GM12891 (cell line): Measurements from ENCODE around the gene EPS8L2.

Experiments
- POLR2A ChIP-seq: IDR thresholded peaks from 2 replicates; pipeline ENCODE4 v1.6.1; 2011; ENCODE audit warnings: low read depth, low read length, control low read depth
- POLR2AphosphoS5 ChIP-seq: IDR thresholded peaks from 2 replicates; pipeline ENCODE4 v1.6.1; 2011; ENCODE audit warnings: low read depth, low read length, control low read depth
- SPI1 ChIP-seq: IDR thresholded peaks from 2 replicates; pipeline ENCODE4 v1.6.1; 2011; ENCODE audit warnings: low read depth, low read length, control low read depth
- TAF1 ChIP-seq: IDR thresholded peaks from 2 replicates; pipeline ENCODE4 v1.6.1; 2011; ENCODE audit warnings: low read depth, low read length, control low read depth

- no peak for TF ChIP-seq POLR2A
- no peak for TF ChIP-seq TAF1
- no peak for TF ChIP-seq POLR2AphosphoS5
- TF ChIP-seq SPI1: no peak
Observed at GRCh38 chr11:687751-688150, 18.3 kb upstream of the EPS8L2 start.
